ENCODE results near the gene MYOZ3.

Gene MYOZ3

GRCh38 chr5:150692276-150692675, 31.2 kb downstream of the MYOZ3 start:
- DNase-seq (ENCODE audit: low spot score), result no peak
- no peak for TF ChIP-seq CTCF (IDR thresholded peaks at IDR 0.05; ENCODE audit: extremely low read depth, missing control alignments)

GRCh38 chr5:150694612-150695011, 33.6 kb downstream of the MYOZ3 start:
- no peak for TF ChIP-seq CTCF (IDR thresholded peaks at IDR 0.05; ENCODE audit: extremely low read depth, missing control alignments)
- no peak for DNase-seq (ENCODE audit: low spot score)

GRCh38 chr5:150700246-150700593, 39.2 kb downstream of the MYOZ3 start:
- TF ChIP-seq CTCF (IDR thresholded peaks at IDR 0.05; ENCODE audit: extremely low read depth, missing control alignments), result no peak
- no peak for DNase-seq (ENCODE audit: low spot score)

GRCh38 chr5:150700594-150701377, 39.7 kb downstream of the MYOZ3 start, which contains the start of gene RBM22:
Gene RBM22, minus strand, starts transcription at chr5:150701062. Its CDS starts 77 bp downstream, at chr5:150700985.
- peak; percentile 87 for DNase-seq (ENCODE audit: low spot score)
- peak; percentile 42 for TF ChIP-seq CTCF (IDR thresholded peaks at IDR 0.05; ENCODE audit: extremely low read depth, missing control alignments)

GRCh38 chr5:150703762-150704161, 42.7 kb downstream of the MYOZ3 start:
- TF ChIP-seq CTCF (IDR thresholded peaks at IDR 0.05; ENCODE audit: extremely low read depth, missing control alignments), result no peak
- no peak for DNase-seq (ENCODE audit: low spot score)

GRCh38 chr5:150706776-150707390, 45.8 kb downstream of the MYOZ3 start:
- no peak for DNase-seq (ENCODE audit: low spot score)

More at GRCh38 chr5:150706776-150707390, 45.8 kb downstream of the MYOZ3 start:
- TF ChIP-seq CTCF (IDR thresholded peaks at IDR 0.05; ENCODE audit: extremely low read depth, missing control alignments), result no peak

Measured in GM20000 (cell line).